NT2/D1 (cell line): ENCODE measurements around the gene CCDC134.

ENCODE experiments used
- SUZ12 ChIP-seq: IDR thresholded peaks from 2 replicates; pipeline ENCODE4 v1.6.1; 2011; ENCODE audit not compliant: insufficient read length, insufficient read depth; ENCODE audit errors: extremely low read depth
- YY1 ChIP-seq: IDR thresholded peaks from 2 replicates; pipeline ENCODE4 v1.6.1; 2011; ENCODE audit not compliant: insufficient read length, insufficient read depth
- ZNF274 ChIP-seq: IDR thresholded peaks from 2 replicates; pipeline ENCODE4 v1.6.1; 2011; ENCODE audit warnings: mild to moderate bottlenecking, low read depth, low read length

- TF ChIP-seq YY1 (no peak), ZNF274 (no peak), SUZ12 (no peak)
Observed at GRCh38 chr22:41770715-41771468, 29.6 kb upstream of the CCDC134 start.
